Left renal cortex interstitium (tissue), 4 donors: Measurements from ENCODE around the gene EYS. TPM values are rescaled to one million over a fixed set of nuclear protein-coding genes. Genes with fewer than 3 reads are reported as not detected.
"Not testable (repeated sequence)": the region's sequence is repeated elsewhere in the genome, so short reads cannot be mapped to it uniquely, and the experiment has no call there.

Source experiments
- DNase-seq, 4 donors: peaks; one replicate each; pipeline ENCODE4 v3.0.0-alpha.2; 2013; ENCODE audit warnings: low read depth in 4 of 4, low spot score in 2 of 4, missing footprints in 1 of 4
- polyA plus RNA-seq, 4 donors: library from polyadenylated mRNA; unstranded; fragments of 120-200 nt; gene quantifications; one replicate each; pipeline ENCODE4 v1.2.1, GENCODE V29; 2013; ENCODE audit not compliant: insufficient read length in 4 of 4

The EYS gene
- polyA plus RNA-seq, 4 donors = 0.43 to 0.81 (median 0.67) TPM

DNA sequence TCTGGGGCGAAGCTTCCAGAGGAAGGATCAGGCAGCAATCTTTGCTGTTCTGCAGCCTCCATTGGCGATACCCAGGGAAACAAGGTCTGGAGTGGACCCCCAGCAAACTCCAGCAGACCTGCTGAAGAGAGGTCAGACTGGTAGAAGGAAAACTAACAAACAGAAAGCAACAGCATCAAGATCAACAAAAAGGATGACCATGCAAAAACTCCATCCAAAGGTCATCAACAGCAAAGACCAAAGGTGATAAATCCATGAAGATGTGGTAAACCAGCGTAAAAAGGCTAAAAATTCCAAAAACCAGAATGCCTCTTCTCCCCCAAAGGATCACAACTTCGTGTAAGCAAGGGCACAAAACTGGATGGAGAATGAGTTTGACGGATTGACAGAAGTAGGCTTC lies 1818.6 kb downstream of the EYS start:
- DNase-seq = no peak

DNA sequence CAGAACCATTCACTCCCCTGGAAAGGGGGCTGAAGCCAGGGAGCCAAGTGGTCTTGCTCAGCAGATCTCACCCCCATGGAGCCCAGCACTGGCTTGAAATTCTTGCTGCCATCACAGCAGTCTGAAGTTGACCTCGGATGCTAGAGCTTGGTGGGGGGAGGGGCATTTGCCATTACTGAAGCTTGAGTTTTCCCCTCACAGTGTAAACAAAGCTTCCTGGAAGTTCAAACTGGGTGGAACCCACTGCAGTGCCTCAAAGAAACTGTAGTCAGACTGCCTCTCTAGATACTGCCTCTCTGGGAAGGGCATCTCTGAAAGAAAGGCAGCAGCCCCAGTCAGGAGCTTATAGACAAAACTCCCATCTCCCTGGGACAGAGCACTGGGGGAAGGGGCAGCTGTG lies 1819.2 kb downstream of the EYS start:
- DNase-seq = not testable (repeated sequence)

DNA sequence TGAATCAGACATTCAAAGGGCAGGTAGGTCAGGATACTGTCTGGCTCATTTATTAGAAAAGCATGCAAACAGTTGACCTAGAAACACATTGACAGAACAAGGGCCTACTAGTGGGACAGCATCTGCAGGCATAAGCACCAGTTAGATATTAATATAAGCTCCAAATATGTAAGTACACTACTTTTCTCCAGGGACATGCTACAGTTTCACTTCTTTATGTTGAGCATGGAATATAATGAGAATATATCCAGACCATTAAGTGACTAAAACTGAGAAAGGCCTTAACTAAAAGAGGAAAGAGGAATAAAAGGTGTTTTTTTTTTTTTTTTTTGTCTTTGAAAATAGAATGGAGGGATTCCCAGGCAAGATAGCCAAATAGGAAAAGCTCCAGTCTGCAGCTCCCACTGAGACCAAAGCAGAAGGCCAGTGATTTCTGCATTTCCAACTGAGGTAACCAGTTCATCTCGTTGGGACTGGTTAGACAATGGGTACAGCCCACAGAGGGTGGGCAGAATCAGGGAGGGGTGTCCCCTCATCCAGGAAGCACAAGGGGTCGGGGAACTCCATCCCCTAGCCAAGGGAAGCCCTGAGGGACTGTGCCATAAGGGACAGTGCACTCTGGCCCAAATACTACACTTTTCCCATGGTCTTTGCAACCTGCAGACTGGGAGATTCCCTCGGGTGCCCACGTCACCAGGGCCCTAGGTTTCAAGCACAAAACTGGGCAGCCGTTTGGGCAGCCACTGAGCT lies 1819.8 kb downstream of the EYS start:
- DNase-seq = no peak

DNA sequence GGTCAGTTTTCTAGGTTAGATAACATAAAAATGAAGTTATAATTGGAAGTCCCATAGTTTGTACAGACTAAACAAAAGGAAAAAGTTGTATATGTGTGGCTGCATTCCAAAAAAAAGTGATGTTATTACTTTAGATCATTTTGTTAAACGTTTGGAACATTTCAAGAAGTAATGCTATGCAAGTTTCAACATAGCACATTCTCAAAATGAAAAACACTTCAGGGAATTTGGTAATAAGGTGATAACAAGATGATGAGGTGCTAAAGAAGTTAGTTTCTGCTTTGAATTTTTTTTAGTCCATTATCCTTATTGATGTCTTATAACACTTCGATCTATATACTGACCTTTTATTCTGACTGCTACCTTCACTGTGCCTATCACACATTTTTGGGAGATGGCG lies 1820.7 kb downstream of the EYS start:
- no peak for DNase-seq

DNA sequence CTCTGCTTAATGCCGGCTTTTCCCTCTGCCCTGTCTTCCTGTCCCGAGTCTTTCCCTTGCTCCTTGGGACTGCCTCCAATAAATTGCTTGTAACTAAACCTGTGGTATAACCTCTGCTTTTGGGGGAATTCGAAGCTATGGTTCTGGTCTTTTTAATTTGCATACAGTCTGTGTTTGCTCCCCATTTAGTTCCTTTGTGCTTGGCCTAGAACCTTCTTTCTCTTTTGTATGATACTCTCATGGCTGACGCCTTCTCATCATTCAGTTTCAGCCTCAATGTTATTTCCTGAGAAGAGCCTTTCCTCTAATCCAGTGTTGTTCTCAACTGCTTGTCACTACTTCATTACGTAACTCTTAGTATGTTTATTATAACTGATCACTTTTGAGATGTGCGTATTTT lies 1823.4 kb downstream of the EYS start:
- DNase-seq = no peak

DNA sequence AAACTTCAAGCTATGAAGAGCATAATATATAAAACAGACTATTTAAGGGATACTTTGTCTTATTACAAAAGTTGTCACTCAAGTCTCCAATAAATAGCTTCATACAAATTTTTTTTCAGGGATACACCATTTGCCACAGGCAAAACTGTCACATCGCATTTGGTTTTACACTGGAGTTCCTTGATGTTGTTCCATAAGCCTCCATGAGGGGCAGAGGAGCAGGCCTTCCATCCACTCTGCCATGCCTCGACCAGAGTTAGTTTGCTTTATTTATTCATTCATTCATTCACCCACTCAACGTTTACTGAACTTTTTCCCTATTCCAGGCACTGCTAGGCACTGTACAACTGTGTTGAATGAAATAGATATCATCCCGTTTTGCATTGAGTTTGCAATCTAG lies 1824.8 kb downstream of the EYS start:
- no peak for DNase-seq

DNA sequence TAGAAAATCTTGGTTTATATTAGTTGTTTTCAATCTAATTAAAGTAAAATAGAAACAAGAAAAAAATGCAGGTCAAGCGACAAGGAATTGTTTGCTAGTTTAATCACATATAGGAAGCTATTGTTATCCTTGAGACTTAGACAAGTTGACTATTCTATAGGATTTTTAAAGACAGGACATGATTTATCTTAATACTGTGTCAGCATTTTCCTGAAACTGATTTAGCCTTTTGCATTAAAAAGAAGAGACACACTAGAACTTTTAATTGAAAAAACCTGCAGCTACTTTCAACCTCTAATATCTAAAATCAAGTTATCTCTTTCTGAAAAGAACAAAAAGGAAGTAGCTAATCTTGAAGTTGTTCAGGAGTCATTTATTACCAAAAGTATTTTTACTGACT lies 1825.2 kb downstream of the EYS start:
- DNase-seq = no peak

DNA sequence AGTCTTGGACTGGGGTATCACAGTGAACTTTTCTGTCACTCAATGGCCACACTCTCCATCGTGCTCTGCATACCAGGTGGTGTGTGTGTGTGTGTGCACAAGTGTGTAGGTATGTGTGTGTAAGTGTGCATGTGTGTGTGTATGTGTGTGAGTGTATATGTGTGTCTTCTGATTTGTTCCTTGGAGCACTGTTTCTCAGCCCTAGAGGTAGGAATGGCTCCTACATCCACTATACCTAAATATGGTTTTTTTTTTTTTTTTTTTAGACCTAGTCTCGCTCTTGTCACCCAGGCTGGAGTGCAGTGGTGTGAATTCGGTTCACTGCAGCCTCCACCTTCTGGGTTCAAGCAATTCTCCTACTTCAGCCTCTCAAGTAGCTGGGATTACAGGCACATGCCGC lies 1834.8 kb downstream of the EYS start:
- no peak for DNase-seq

DNA sequence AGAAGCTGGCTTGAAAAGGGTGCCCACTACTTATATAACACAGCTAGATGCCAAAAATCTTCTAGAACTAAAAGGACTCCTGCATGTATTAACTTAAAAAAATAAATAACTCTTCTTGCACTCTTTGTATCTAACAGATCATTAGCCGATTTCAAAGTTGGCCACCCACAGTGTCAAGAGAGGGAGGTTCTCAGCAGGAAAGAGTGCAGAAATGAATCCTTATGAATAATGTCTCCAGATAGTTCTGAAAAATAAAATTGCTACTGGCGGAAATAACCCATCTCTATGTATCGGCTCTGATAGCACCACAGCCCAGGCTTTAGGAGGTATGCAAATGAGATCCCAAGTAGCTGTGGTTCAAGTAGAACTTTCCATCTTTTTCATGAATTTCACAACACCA lies 1838.7 kb downstream of the EYS start:
- no peak for DNase-seq

DNA sequence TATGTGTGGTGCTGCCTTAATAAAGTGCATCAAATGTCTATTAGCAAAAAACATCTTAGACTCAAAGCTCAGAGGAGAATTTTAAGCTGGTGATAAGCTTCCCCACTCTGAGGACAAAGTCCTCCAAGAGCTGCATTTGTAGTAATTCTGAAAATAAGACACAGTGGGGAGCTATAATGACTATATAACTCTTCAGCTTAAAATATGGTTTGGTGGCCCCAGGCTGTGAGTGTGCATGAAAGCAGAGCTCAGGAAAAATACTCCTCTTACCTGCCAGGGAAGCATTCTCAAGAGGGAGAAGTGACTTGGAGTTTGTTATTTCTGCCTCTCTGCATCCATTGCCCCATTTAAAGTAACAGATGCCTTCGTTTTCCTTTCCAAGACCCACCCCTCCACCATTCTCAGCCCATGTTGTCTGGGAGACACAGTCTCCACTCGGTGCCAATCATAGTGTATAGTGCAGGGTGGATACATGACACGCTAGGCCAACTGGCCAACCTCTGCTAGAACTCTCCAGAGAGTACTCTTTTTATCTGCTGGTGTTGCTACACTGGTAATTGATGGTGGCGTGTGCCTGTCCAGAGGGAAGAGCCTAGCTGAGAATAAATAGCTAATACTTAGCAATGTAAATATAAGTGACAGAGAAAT lies 1842.2 kb downstream of the EYS start:
- no peak for DNase-seq

DNA sequence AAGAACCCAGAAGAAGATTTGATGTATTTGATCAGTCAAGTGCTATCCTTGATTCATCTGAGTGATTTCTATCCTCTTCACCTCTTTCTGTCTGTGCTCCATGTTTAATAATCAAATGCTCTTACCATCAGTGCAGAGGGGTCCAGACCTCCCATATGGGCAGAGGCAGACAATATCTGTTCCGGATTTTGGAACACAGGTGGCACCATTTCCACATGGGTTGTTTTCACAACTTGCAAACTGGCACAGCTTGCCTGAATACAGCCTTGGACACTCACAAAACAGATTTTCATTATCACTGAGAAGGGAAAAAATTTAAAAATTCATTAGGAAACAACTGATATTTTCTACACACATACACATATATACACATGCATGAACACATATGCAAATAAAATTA lies 1843.0 kb downstream of the EYS start:
- DNase-seq = no peak

DNA sequence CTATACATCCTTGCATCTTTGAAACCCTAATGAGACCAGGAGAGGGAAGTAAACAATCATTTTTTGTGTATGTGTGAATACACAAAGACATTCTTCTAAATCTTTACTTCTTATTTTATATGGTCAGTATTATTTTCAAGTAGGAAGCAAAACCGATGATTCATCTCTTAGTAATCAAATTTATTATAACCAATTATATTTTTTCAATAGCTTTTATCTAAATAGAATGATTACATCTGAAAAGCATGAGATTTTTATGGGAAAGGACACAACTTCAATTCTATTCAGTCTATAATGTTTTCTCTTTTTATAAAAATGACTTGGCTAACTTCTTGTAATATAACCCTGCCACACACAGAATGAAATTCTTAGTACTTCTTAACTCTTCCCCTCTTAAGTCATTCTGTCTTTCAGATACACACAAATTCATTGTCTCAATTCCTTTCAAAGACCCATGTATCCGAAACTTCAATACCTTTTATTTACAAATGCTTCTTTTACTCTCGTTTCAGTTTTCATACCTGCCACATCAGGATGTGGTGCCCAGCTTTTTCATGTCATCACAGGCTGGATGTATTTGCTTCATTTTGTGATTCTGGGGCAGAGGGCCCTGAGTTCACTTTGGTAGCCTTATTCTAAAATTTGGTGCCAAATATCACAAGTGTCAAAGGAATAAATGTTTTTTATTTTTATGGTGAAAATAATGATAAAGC lies 1844.4 kb downstream of the EYS start:
- DNase-seq = no peak

DNA sequence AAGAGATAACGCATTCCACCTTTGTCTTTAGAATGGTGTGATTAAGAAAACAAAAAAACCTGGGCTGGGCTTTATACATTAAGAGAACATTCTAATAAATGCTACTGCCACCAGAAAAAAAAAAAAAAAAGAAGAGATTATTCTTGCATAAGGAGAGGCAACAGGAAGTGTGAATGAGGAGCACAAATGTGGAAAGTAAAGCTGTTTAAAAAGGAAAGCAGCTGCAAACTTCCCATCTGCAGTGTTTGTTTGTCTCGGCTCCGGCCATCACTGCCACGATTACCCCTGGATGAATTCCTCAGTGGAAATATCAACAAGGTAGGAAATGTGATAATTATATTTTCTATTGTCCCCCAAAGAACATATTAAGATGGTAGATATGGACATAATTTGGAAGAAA lies 1847.5 kb downstream of the EYS start:
- no peak for DNase-seq

DNA sequence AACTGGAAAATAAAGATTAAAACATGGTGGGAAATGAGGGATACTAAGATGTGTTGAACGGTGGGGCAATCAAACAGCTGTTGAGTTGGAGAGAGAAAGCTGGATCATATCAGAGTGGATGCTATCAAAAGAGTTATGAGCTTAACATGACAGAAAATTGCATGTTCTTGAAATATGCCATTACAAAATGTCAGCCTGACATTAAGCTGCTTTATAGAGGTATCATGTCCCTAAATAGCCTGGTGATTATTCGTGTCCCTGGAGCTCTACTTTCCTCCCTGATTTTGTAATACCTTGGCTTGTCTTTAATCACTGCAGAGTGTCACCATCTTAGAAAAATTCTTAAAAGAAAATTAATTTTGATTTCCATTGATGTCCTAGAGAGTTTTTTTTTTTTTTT lies 1848.3 kb downstream of the EYS start:
- DNase-seq = no peak

DNA sequence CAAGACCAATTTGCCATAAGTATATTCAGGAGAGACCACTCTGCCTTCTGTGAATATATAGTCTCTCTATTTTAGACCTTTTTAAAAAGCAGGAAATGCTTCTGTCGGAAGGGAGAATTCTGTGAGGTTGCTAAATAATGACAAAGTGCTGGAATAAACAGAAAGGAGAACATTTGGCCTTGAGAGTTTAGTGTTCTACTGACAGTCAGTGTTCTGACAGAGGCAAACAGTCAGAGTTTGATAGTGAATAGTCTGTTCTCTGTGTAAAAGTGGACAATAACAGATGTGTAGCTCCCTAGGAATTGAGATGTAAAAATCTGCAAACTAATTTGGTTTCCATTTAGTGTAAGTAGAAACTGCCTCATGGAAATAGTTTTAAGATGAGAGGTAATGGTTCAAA lies 1850.8 kb downstream of the EYS start:
- DNase-seq = no peak

DNA sequence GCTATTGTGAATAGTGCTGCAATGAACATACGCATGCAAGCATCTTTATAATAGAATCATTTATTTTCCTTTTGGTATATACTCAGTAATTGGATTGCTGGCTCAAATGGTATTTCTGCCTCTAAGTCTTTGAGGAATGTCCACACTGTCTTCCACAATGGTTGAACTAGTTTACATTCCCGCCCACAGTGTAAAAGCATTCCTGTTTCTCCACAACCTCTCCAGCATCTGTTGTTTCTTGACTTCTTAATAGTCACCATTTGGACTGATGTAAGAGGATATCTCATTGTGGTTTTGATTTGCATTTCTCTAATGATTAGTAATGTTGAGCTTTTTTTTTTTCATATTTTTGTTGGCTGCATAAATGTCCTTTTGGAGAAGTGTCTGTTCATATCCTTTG lies 1862.7 kb downstream of the EYS start:
- no peak for DNase-seq

DNA sequence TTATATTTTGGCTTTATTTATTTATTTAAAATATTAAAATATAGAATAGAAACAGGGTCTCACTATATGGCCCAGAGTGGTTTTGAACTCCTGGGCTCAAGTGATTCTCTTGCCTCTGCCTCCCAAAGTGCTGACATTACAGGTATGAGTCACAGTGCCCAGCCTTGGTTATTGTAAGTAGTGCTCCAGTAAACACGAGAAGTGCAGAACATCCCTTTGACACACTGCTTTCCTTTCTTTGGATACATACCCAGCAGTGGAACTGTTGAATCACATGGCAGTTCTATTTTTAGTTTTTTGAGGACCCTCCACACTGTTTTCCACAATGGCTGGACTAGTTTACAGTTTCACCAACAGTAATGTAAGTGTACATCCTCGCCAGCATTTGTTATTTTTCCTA lies 1867.5 kb downstream of the EYS start:
- DNase-seq = no peak

DNA sequence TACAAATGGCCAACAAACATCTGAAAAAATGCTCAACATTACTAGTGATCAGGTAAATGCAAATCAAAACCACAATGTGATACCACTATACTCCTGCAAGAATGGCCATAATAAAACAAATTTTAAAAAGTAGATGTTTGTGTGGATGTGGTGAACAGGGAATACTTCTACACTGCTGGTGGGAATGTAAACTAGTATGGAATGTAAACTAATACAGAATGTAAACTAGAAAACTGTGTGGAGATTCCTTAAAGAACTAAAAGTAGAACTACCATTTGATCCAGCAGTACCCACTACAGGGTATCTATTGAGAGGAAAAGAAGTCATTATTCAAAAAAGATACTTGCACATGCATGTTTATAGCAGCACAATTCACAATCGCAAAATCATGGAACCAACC lies 1878.3 kb downstream of the EYS start:
- not testable (repeated sequence) for DNase-seq

DNA sequence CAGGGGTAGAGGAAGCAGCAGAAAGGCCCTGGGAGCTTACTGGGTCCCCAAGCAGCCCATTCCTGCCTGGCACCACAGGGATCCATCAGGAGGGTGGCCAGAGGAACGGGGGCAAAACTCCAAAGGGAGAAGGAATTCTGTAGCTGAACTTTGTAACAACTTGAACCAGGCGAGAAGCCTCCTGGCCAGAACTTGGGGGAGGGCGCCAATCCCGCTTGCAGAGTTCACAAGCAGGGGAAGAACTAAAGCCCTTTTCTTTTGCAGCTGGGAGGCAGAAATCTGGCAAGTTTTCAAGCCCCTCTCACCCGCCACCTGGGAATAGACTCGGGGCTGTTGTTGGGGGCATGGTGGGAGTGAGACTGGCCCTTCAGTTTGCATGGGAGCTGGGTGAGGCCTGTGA lies 1882.3 kb downstream of the EYS start:
- no peak for DNase-seq

DNA sequence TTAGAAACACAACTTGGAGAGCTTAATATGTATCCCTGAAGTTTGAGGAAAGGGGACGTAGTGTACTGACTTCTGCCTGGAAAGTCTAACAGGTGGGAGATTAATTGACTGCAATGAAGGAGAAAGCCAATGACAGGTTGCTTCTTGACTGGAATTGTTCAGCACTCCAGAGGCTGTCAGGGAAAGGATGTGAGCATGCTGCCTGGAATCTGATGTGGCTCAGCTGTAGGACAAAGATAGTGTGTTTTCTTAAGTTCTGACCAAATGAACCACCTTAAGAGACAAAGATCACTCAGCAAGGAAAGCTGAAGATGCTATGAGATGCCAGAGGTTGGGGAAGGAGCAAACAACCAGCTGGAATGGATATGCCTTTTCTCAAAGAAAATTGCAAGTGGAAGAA lies 1885.6 kb downstream of the EYS start:
- no peak for DNase-seq

DNA sequence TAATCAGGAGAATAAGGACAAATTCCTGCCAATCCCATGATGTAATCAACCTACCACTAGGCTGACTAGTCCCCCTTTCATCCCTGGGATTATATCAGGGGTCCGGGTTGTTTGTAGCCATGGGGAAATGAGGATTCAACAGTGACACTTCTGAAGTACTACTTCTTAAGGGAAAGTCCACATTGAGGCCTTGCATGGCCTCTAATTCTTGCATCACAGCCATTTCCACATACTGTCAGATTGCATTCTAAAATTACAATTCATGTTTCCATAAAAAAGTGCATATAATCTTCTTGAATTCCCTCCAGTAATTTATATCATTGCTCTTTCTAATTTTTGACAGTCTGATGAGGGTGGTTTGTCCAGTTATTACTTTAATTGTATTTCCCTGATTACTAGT lies 1887.2 kb downstream of the EYS start:
- DNase-seq = no peak

DNA sequence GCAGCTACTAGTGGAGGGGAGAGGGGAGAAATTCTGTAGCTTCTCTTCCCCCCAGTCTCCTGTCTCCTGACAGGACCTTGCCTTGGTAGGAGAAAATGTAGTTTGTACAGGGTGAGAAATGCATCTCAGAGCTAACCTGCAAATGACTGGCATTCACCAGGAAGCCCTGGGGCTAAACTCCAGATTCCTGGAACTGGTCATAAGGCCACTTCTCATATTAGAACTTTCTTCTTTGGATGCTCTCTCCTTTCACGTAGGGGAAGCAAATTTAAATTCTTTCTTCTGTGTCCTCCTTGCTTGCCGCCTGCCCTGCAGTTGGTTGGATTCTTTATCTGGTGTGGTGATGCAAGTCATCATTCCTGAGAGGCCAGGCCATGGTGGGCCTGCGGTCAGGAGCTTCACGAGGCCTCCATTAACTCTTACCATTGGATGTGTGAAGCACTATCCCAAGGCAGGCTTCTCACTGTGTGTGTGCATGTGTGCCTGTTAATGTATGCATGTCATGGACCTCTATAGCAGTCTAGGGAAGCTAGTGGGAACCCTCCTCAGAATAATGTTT lies 1889.5 kb downstream of the EYS start:
- DNase-seq = no peak
